K562 (cell line): ENCODE measurements around the gene SMAGP. TPM values are rescaled to one million over a fixed set of nuclear protein-coding genes. Genes with fewer than 3 reads are reported as not detected.

ENCODE experiments used
- DPF2 ChIP-seq: fragments of 450-650 bp; IDR thresholded peaks from 2 replicates; pipeline ENCODE4 v1.6.1; 2016
- E2F3 ChIP-seq: fragments of 250-450 bp; sonication (Bioruptor Pico); IDR thresholded peaks from 2 replicates; pipeline ENCODE4 v1.4.0; 2020; ENCODE audit warnings: mild to moderate bottlenecking
- ETV5 ChIP-seq: sonication (generic); formaldehyde crosslinking; IDR thresholded peaks from 2 replicates; pipeline ENCODE4 v1.4.0; 2020; ENCODE audit warnings: low read depth, mild to moderate bottlenecking, missing genetic modification reagents
- MYNN ChIP-seq, 2 experiments: sonication (generic); formaldehyde crosslinking in 1 of 2; IDR thresholded peaks; 2 replicates each; pipeline versions ENCODE4 v1.5.0 to v1.6.1; 2016 to 2020; ENCODE audit warnings: antibody characterized with exemption in 1 of 2, missing genetic modification reagents in 1 of 2
- NEUROD1 ChIP-seq: fragments of 150-350 bp; IDR thresholded peaks from 2 replicates; pipeline ENCODE4 v1.6.1; 2014; ENCODE audit warnings: borderline replicate concordance, low read length, low read depth; ENCODE audit not compliant: partially characterized antibody
- RNF219 ChIP-seq: fragments of 250-450 bp; sonication (Bioruptor Pico); IDR thresholded peaks from 2 replicates; pipeline ENCODE4 v1.5.0; 2022; ENCODE audit warnings: mild to moderate bottlenecking
- ZNF165 ChIP-seq: fragments of 250-450 bp; sonication (Bioruptor Pico); IDR thresholded peaks from 2 replicates; pipeline ENCODE4 v1.4.0; 2020; ENCODE audit warnings: borderline replicate concordance
- ZNF212 ChIP-seq: fragments of 450-650 bp; formaldehyde crosslinking; IDR thresholded peaks from 2 replicates; pipeline ENCODE4 v1.4.0; 2020; ENCODE audit warnings: mild to moderate bottlenecking
- ZNF318 ChIP-seq, 2 experiments: fragments of 450-650 bp; IDR thresholded peaks; 2 replicates each; pipeline ENCODE4 v1.6.1; 2016; ENCODE audit warnings: mild to moderate bottlenecking in 2 of 2, borderline replicate concordance in 1 of 2, low read depth in 1 of 2, moderate library complexity in 1 of 2
- ZNF79 ChIP-seq: fragments of 250-450 bp; sonication (Bioruptor Pico); IDR thresholded peaks from 2 replicates; pipeline ENCODE4 v1.4.0; 2020; ENCODE audit warnings: low read depth, mild to moderate bottlenecking, moderate library complexity
- polyA plus RNA-seq, 8 experiments: library from polyadenylated mRNA; depleted of rRNA in 4 of 8; stranded (reverse) in 5 of 8; unstranded in 3 of 8; fragments of >200 nt; fragmentation: Nextera tagmentation in 2 of 8; fragmentation: Illumina TruSeq in 1 of 8; extraction: Ambion mirVana in 2 of 8; extraction: Trizol in 1 of 8; gene quantifications; 2 replicates each; pipeline versions ENCODE4 v1.2.1 to v1.2.3, GENCODE V29; 2011 to 2014; ENCODE audit warnings: inconsistent platforms in 1 of 8, missing spikeins in 1 of 8
- total RNA-seq, 7 experiments: library from RNA; depleted of rRNA in 6 of 7; stranded (reverse); fragments of >200 nt in 6 of 7; fragmentation: Illumina TruSeq in 2 of 7; extraction: Trizol in 2 of 7; gene quantifications; 2 replicates each; pipeline versions ENCODE4 v1.2.1 to v1.2.3, GENCODE V29; 2011 to 2021; ENCODE audit warnings: low replicate concordance in 1 of 7
- TF ChIP-seq, protein P1 (sequence below): fragments of 200-800 bp; sonication (Bioruptor generic); IDR thresholded peaks from 2 replicates; pipeline ENCODE4 v1.6.1; 2017; ENCODE audit warnings: missing genetic modification characterization, missing compliant biosample characterization

Gene SMAGP
- total and polyA plus RNA-seq, 9 of the 15 experiments (the other 6 are each of a cell fraction or from before 2014, with no cell fraction given): 23.1 to 62.3 (median 29.9) TPM

DNA sequence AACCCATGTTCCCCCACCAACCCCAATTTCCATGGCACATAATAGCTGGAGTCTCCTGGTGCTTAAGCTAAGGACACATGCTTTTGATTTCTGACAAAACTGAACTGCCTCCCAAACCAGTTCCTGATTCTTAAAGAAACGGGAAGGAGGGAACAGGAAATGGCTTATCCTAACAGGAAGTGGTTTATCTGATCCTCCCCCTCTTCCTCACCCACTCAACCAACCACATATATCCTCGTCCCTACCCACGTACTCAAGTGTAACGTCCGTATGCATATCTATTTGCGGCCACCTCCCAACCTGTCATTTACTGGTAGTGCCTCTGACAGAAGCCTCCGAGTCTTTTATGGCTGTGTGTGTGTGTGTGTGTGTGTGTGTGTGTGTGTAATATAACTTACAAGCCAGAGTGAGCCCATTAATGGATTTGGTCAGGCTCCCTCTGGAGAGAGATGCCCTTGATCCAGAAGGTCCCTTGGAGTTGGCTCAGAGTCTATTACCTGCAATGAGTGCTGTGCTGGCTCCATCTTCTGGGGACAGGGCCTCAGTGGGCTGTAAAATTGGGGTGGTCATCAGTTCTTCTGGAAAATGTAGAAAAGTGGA, 23.9 kb downstream of the SMAGP start (continued):
- TF ChIP-seq RNF219 (CRISPR knock-in tag) (0 out of 2 replicates have a peak, but pooled peaks have one; percentile 50), ZNF212 (CRISPR knock-in tag) (peak; percentile 41; the same call in 1 of the 2 replicates), NEUROD1 (peak; percentile 32), ZNF165 (CRISPR knock-in tag) (0 out of 2 replicates have a peak, but pooled peaks have one; percentile 51), ETV5 (CRISPR knock-in tag) (peak; percentile 85), E2F3 (CRISPR knock-in tag) (peak; percentile 88), ZNF318 (IDR thresholded peaks at IDR 0.05; ENCODE audit: borderline replicate concordance in 1 of 2, low read depth in 1 of 2) (0 out of 4 replicates have a peak, but pooled peaks of 1 of the 2 experiments have one; percentile 51), DPF2 (peak; percentile 92), ZNF79 (CRISPR knock-in tag) (peak; percentile 70; the same call in 1 of the 2 replicates), MYNN (IDR thresholded peaks at IDR 0.05) (peak; percentile 71; the same call in 1 of the 2 replicates), MYNN (CRISPR knock-in tag; IDR thresholded peaks at IDR 0.05) (no peak)
- TF ChIP-seq, protein P1, sequence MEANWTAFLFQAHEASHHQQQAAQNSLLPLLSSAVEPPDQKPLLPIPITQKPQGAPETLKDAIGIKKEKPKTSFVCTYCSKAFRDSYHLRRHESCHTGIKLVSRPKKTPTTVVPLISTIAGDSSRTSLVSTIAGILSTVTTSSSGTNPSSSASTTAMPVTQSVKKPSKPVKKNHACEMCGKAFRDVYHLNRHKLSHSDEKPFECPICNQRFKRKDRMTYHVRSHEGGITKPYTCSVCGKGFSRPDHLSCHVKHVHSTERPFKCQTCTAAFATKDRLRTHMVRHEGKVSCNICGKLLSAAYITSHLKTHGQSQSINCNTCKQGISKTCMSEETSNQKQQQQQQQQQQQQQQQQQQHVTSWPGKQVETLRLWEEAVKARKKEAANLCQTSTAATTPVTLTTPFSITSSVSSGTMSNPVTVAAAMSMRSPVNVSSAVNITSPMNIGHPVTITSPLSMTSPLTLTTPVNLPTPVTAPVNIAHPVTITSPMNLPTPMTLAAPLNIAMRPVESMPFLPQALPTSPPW (CRISPR knock-in tag): peak; percentile 92
